GM03348 (cell line): ENCODE results near the gene GABPB1.

ENCODE experiments used
- DNase-seq: peaks from one replicate; pipeline ENCODE4 v3.0.0; 2012; ENCODE audit warnings: low spot score

The GABPB1 gene

GRCh38 chr15:50241684-50242450, 113.1 kb downstream of the GABPB1 start:
- peak; percentile 28 for DNase-seq

- no peak for DNase-seq
Observed at GRCh38 chr15:50238255-50238654, 116.7 kb downstream of the GABPB1 start.

GRCh38 chr15:50236433-50236832, 118.6 kb downstream of the GABPB1 start:
- no peak for DNase-seq

- DNase-seq, result no peak
Observed at GRCh38 chr15:50235794-50236193, 119.2 kb downstream of the GABPB1 start.

DNA sequence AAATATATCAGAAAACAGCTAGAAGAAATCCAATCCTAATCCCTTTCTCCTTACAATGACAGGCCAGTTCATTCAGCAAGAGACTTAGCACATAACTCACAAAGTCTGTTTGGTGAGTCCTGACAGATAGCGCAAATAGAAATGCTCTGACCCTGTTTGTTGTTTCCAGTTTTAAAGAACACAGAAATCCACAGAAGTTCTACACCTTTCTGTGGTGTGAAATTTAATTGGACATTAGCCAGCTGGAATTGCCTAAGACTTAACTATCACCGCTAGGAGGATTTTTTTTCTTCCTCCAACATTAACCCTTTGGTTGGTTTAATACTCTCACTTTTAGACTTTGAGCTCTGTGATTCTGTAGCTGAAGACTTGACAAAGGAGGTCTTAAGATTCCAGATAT, 120.2 kb downstream of the GABPB1 start:
- no peak for DNase-seq

DNA sequence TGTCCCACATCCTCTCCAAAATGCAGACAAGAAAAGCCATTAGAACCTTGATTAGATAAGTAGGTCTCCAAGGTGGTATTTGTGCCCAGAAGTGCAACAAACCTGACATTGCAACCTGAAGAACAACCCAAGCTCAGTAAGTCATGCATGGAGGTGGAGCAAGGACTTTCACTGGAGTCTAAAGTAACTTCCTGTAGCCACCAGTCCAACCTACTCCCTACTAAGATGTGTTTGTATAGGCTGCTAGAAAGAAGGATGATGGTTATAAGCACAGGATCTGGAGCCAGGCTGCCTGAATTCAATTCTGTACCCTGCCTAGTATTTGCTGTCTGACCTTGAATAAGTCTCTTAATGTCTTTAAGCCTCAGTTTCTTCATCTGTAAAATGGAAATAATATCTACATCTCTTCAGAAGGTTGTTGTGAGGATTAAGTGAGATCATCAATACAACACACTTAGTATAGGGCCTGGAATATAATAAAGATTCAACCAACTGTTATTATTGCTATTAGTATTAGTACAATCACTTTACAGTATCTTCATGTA, 121.7 kb downstream of the GABPB1 start:
- no peak for DNase-seq

GRCh38 chr15:50232791-50233190, 122.2 kb downstream of the GABPB1 start:
- no peak for DNase-seq

- no peak for DNase-seq
Observed at GRCh38 chr15:50231761-50232160, 123.2 kb downstream of the GABPB1 start.

GRCh38 chr15:50229336-50229735, 125.7 kb downstream of the GABPB1 start:
- peak; percentile 70 for DNase-seq

DNA sequence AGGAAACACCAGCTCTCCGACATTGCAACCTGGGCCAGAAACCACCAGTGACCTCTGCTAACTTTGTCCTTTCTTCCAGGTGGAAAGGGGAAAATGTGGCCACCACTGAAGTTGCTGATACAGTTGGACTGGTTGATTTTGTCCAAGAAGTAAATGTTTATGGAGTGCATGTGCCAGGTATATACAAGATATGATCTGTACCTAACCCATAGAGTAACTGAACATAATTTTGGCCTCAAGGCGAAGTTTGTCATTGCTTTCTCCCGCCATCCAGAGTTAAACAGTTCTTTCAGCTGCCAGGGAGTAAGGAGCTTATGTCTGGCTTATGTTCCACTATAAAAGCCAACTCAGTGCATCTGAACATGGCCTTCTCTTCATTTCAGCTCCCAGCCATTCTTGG, 126.1 kb downstream of the GABPB1 start:
- DNase-seq, result no peak

- peak; percentile 75 for DNase-seq
Observed at GRCh38 chr15:50227076-50227475, 127.9 kb downstream of the GABPB1 start.

GRCh38 chr15:50225938-50226337, 129.1 kb downstream of the GABPB1 start:
- DNase-seq, result no peak
